NB4 (cell line): ENCODE measurements around the gene TRUB2.
A peak's percentile ranks its signal among the peaks of the same experiment; 100 is the strongest.
"Not testable (repeated sequence)": the region's sequence is repeated elsewhere in the genome, so short reads cannot be mapped to it uniquely, and the experiment has no call there.

Experiments used
- DNase-seq: peaks from one replicate; pipeline ENCODE4 v3.0.0; 2010; ENCODE audit warnings: low read depth
- H3K4me3 ChIP-seq: one replicate; pipeline ENCODE4 v1.5.1; 2011; ENCODE audit warnings: mild to moderate bottlenecking, low read depth, low read length, moderate library complexity
- CTCF ChIP-seq: IDR thresholded peaks from one replicate; pipeline ENCODE4 v1.5.1; 2012; ENCODE audit warnings: low read depth, low read length
- MAX ChIP-seq: IDR thresholded peaks from 2 replicates; pipeline ENCODE4 v1.6.1; 2011; ENCODE audit warnings: low read depth, low read length
- MYC ChIP-seq: IDR thresholded peaks from 2 replicates; pipeline ENCODE4 v1.6.1; 2011; ENCODE audit warnings: low read depth, low read length
- POLR2A ChIP-seq: IDR thresholded peaks from 2 replicates; pipeline ENCODE4 v1.6.1; 2011; ENCODE audit warnings: mild to moderate bottlenecking; ENCODE audit not compliant: insufficient read length; ENCODE audit errors: extremely low read depth

Gene TRUB2

GRCh38 chr9:128343855-128344254 is 21.6 kb upstream of the TRUB2 start:
- H3K4me3 ChIP-seq: no peak overlapping the region
- no peak for DNase-seq
- TF ChIP-seq MAX (no peak), POLR2A (no peak), MYC (no peak), CTCF (no peak)

GRCh38 chr9:128342971-128343680 is 20.9 kb upstream of the TRUB2 start:
- no peak for TF ChIP-seq MYC
- TF ChIP-seq POLR2A: no peak
- no peak for TF ChIP-seq MAX
- TF ChIP-seq CTCF: no peak
- DNase-seq: no peak
- no peak overlapping the region for H3K4me3 ChIP-seq

GRCh38 chr9:128341435-128341849 is 19.2 kb upstream of the TRUB2 start:
- TF ChIP-seq CTCF: peak; percentile 66
- peak; percentile 36; the same call in 1 of the 2 replicates for TF ChIP-seq MAX
- no peak for TF ChIP-seq MYC
- H3K4me3 ChIP-seq: peak overlapping the region; percentile 72
- DNase-seq: peak; percentile 85

GRCh38 chr9:128340691-128341434 is 18.6 kb upstream of the TRUB2 start:
- H3K4me3 ChIP-seq: peak overlapping the region; percentile 72
- TF ChIP-seq POLR2A (no peak), MAX (peak; percentile 8; the same call in 1 of the 2 replicates), CTCF (no peak), MYC (no peak; the same call in 1 of the 2 replicates)
- DNase-seq: no peak

- peak within 1 kb of the TSS; percentile 72 for H3K4me3 ChIP-seq
- peak; percentile 87 for DNase-seq
Observed at GRCh38 chr9:128339761-128340690, 17.8 kb upstream of the TRUB2 start, which contains the start of gene SLC27A4. Gene SLC27A4, plus strand, starts transcription at chr9:128340527. Its CDS starts 2,606 bp downstream, at chr9:128343133.

GRCh38 chr9:128338852-128339614 is 16.8 kb upstream of the TRUB2 start:
- not testable (repeated sequence) for DNase-seq

More at GRCh38 chr9:128339761-128340690, 17.8 kb upstream of the TRUB2 start, which contains the start of gene SLC27A4:
- TF ChIP-seq POLR2A (peak; percentile 42), MYC (peak; percentile 37), CTCF (no peak), MAX (peak; percentile 36)

More at GRCh38 chr9:128338852-128339614, 16.8 kb upstream of the TRUB2 start:
- not testable (repeated sequence) for H3K4me3 ChIP-seq
